ENCODE results near the gene TMEM201. TPM values are rescaled to one million over a fixed set of nuclear protein-coding genes. Genes with fewer than 3 reads are reported as not detected.
"Not testable (repeated sequence)": the region's sequence is repeated elsewhere in the genome, so short reads cannot be mapped to it uniquely, and the experiment has no call there.

Gene TMEM201
- total and polyA plus RNA-seq, 11 donors = 13.1 to 24.8 (median 18.5) TPM

GRCh38 chr1:9618909-9619679 is 30.4 kb downstream of the TMEM201 start:
- TF ChIP-seq CTCF (IDR thresholded peaks at IDR 0.05) = no peak
- no peak for TF ChIP-seq POLR2A (IDR thresholded peaks at IDR 0.05)
- no peak overlapping the region for H3K4me3 ChIP-seq
- H3K27ac ChIP-seq = no peak overlapping the region
- 78 to 83% (median 79%) methylated on average over 18 of the region's 18 CpGs for WGBS, 4 donors
- no peaks in the 10 kb centered on the region for H3K9me3 ChIP-seq
- H3K4me1 ChIP-seq = no peaks in the 10 kb centered on the region
- H3K36me3 ChIP-seq = no peaks in the 10 kb centered on the region
- intact Hi-C loops (cut with DNase I) = no loop called here
- no peak for DNase-seq
- peaks cover 0 to 29% (median 0%) of the 10 kb centered on the region in 9 donors for H3K27me3 ChIP-seq
- ATAC-seq = no peak

GRCh38 chr1:9621032-9621431 is 32.3 kb downstream of the TMEM201 start:
- Histone ChIP-seq H3K36me3 (no peaks in the 10 kb centered on the region), H3K27me3 (peaks cover 0 to 29% (median 5%) of the 10 kb centered on the region in 9 donors), H3K4me3 (no peak overlapping the region), H3K4me1 (peaks cover 0 to 1% (median 0%) of the 10 kb centered on the region in 12 donors), H3K9me3 (no peaks in the 10 kb centered on the region), H3K27ac (no peak overlapping the region)
- ATAC-seq = no peak
- intact Hi-C loops (cut with DNase I) = loop anchor here in 1 of 10 donors (10.0 kb wide), 1 partner anchor 804 kb away; no protein-coding TSS in a partner anchor
- no peak for TF ChIP-seq CTCF (IDR thresholded peaks at IDR 0.05)
- TF ChIP-seq POLR2A (IDR thresholded peaks at IDR 0.05) = no peak
- DNase-seq = no peak

DNA sequence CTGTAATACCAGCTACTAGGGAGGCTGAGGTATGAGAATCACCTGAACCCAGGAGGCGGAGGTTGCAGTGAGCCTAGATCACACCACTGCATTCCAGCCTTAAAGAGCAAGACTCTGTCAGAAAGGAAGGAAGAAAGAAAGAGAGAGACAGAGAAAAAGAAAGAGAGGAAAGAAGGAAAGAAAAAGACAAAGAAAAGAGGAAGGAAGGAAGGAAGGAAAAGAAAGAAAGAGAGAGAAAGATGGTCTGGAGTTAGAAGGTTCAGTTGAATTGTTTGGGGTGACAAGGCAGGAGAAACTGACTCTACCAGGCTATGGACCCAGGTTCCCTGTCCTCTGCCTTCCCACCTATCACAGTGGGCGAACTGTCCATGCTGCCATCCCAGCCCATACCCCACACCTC is 35.4 kb downstream of the TMEM201 start:
- no peak overlapping the region for H3K4me3 ChIP-seq
- peaks cover 0 to 25% (median 5%) of the 10 kb centered on the region in 9 donors for H3K27me3 ChIP-seq
- H3K27ac ChIP-seq = no peak overlapping the region
- WGBS, 4 donors = 91 to 95% (median 92%) methylated on average over 2 of the region's 2 CpGs
- intact Hi-C loops (cut with DNase I) = loop anchor here in 1 of 10 donors (10.0 kb wide), 1 partner anchor 801 kb away; no protein-coding TSS in a partner anchor
- DNase-seq (no peak), ATAC-seq (no peak)
- H3K36me3 ChIP-seq = no peaks in the 10 kb centered on the region
- no peak for TF ChIP-seq POLR2A (IDR thresholded peaks at IDR 0.05)
- no peak for TF ChIP-seq CTCF (IDR thresholded peaks at IDR 0.05)
- no peaks in the 10 kb centered on the region for H3K9me3 ChIP-seq
- H3K4me1 ChIP-seq = peaks cover 0 to 31% (median 0%) of the 10 kb centered on the region in 12 donors

DNA sequence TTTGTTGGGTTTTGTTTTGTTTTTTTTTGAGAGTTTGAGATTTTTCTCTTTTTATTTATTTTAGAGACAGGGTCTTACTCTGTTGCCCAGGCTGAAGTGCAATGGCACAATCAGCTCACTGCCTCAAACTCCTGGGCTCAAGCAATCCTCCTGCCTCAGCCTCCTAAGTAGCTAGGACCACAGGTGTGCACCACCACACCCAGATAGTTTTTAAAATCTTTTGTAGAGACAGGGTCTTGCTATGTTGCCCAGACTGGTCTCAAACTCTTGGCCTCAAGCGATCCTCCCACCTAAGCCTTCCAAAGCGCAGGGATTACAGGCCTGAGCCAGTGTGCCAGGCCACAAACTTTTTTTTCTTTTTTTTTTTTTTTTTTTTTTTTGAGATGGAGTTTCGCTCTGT is 36.3 kb downstream of the TMEM201 start:
- not testable (repeated sequence) for ATAC-seq, H3K4me3 ChIP-seq, H3K9me3 ChIP-seq, H3K36me3 ChIP-seq, DNase-seq, H3K27ac ChIP-seq
- WGBS, 4 donors = 95 to 98% (median 98%) methylated on average over 3 of the region's 3 CpGs
- peaks cover 0 to 25% (median 2%) of the 10 kb centered on the region in 9 donors for H3K27me3 ChIP-seq
- intact Hi-C loops (cut with DNase I) = loop anchor here in 7 of 10 donors (5.0 to 10.0 kb wide), 4 partner anchors 62 to 802 kb away; no protein-coding TSS in a partner anchor
- H3K4me1 ChIP-seq = peaks cover 0 to 39% (median 0%) of the 10 kb centered on the region in 12 donors

All from heart left ventricle (tissue), 16 donors.